GM12878 (cell line): Measurements from ENCODE around the gene HLA-DPB1. TPM values are rescaled to one million over a fixed set of nuclear protein-coding genes. Genes with fewer than 3 reads are reported as not detected.

Source experiments
- ATAC-seq: fragments of 200-7000 bp; cut with Tn5 transposase; 3 replicates; pipeline ENCODE4 v1.9.1; 2020; ENCODE audit warnings: mild to moderate bottlenecking, moderate library complexity
- BruUV-seq: library from RNA; stranded (reverse); fragments of 400-500 nt; replicated peaks from 2 replicates; lab custom pipeline; 2021; lab: Mats Ljungman, UMichigan
- CTCF ChIA-PET: fragments of 300-600 bp; sonication (Branson Sonifier 250); formaldehyde crosslinking; extraction: SDS; loops from one replicate; lab custom pipeline; 2021; ENCODE audit warnings: inconsistent platforms; lab: Yijun Ruan, JAX
- POLR2A ChIA-PET: fragments of 350-600 bp; formaldehyde crosslinking; extraction: SDS; loops from one replicate; lab custom pipeline; 2021; ENCODE audit warnings: inconsistent platforms; lab: Charles Lee
- RAD21 ChIA-PET: fragments of 300-600 bp; sonication (Branson Sonifier 250); formaldehyde crosslinking; loops from one replicate; lab custom pipeline; 2023; ENCODE audit warnings: antibody characterized with exemption; ENCODE audit not compliant: unreplicated experiment; lab: Charles Lee
- SMC1A ChIA-PET: fragments of 300-600 bp; sonication (Branson Sonifier 250); formaldehyde crosslinking; loops from one replicate; lab custom pipeline; 2023; ENCODE audit not compliant: unreplicated experiment, uncharacterized antibody; lab: Charles Lee
- DNase-seq: peaks from one replicate; pipeline ENCODE4 v3.0.0-alpha.2; 2011; ENCODE audit warnings: low read depth, low spot score
- FAIRE-seq: peaks from 3 replicates; lab custom pipeline; 2011; peaks lifted over from hg19 to GRCh38; lab: Jason Lieb, UNC
- H2AFZ ChIP-seq: 2 replicates; pipeline ENCODE4 v1.6.0; 2011; ENCODE audit warnings: low read depth, low read length, control low read depth; ENCODE audit not compliant: control insufficient read depth
- H3K27ac ChIP-seq: 2 replicates; pipeline ENCODE4 v1.5.1; 2011; ENCODE audit warnings: control low read depth; ENCODE audit not compliant: control insufficient read depth, insufficient read depth
- H3K27me3 ChIP-seq, 2 experiments: replicated peaks in 1 of 2; 2 replicates each; pipeline versions ENCODE4 v1.6.0 to v1.6.1; 2011; ENCODE audit warnings: low read length in 1 of 2; ENCODE audit not compliant: control insufficient read depth in 2 of 2, insufficient read depth in 2 of 2
- H3K36me3 ChIP-seq, 2 experiments: 2 replicates each; pipeline ENCODE4 v1.5.1; 2011; ENCODE audit warnings: low read length in 1 of 2; ENCODE audit not compliant: control insufficient read depth in 2 of 2, insufficient read depth in 2 of 2
- H3K4me1 ChIP-seq: 2 replicates; pipeline ENCODE4 v1.6.1; 2011; ENCODE audit warnings: mild to moderate bottlenecking, low read length, moderate library complexity, mixed read lengths; ENCODE audit not compliant: control insufficient read depth, insufficient read depth
- H3K4me2 ChIP-seq: 2 replicates; pipeline ENCODE4 v1.6.0; 2011; ENCODE audit warnings: control low read depth; ENCODE audit not compliant: control insufficient read depth, insufficient read depth
- H3K4me3 ChIP-seq: fragments of 200-600 bp; sonication (generic); 2 replicates; pipeline ENCODE4 v1.5.1; 2016
- H3K79me2 ChIP-seq: 2 replicates; pipeline ENCODE4 v1.6.0; 2011; ENCODE audit warnings: low read length; ENCODE audit not compliant: control insufficient read depth, insufficient read depth
- H3K9ac ChIP-seq: 2 replicates; pipeline ENCODE4 v1.8.0; 2011; ENCODE audit warnings: low read length, control low read depth, mixed read lengths; ENCODE audit not compliant: control insufficient read depth, insufficient read depth
- H3K9me3 ChIP-seq: replicated peaks from 3 replicates; pipeline ENCODE4 v1.5.1; 2011; ENCODE audit warnings: mild to moderate bottlenecking, low read length; ENCODE audit not compliant: control insufficient read depth, insufficient read depth
- H4K20me1 ChIP-seq: 2 replicates; pipeline ENCODE4 v1.6.0; 2011; ENCODE audit not compliant: control insufficient read depth, insufficient read depth
- CHD4 ChIP-seq: fragments of 200-600 bp; sonication (generic); IDR thresholded peaks from 2 replicates; pipeline ENCODE4 v1.6.1; 2016; ENCODE audit warnings: mild to moderate bottlenecking
- HCFC1 ChIP-seq: fragments of 150-350 bp; IDR thresholded peaks from 2 replicates; pipeline ENCODE4 v1.6.1; 2014; ENCODE audit warnings: low read length
- IKZF1 ChIP-seq: fragments of 450-650 bp; conservative IDR thresholded peaks from 2 replicates; pipeline ENCODE4 v1.6.1; 2017; ENCODE audit warnings: antibody characterized with exemption, mild to moderate bottlenecking
- MYC ChIP-seq: IDR thresholded peaks from 2 replicates; pipeline ENCODE4 v1.6.1; 2011; ENCODE audit warnings: mild to moderate bottlenecking, low read length, moderate library complexity, inconsistent platforms; ENCODE audit not compliant: insufficient read depth, insufficient replicate concordance, insufficient read length, severe bottlenecking
- NBN ChIP-seq: fragments of 450-650 bp; IDR thresholded peaks from 2 replicates; pipeline ENCODE4 v1.6.1; 2016
- NFXL1 ChIP-seq: fragments of 450-650 bp; IDR thresholded peaks from 2 replicates; pipeline ENCODE4 v1.6.1; 2017; ENCODE audit warnings: antibody characterized with exemption, mild to moderate bottlenecking, borderline replicate concordance
- NFYA ChIP-seq: IDR thresholded peaks from 2 replicates; pipeline ENCODE4 v1.6.1; 2011; ENCODE audit warnings: low read depth, mild to moderate bottlenecking, low read length, improper control_type of control experiment, borderline replicate concordance
- WRNIP1 ChIP-seq: IDR thresholded peaks from 2 replicates; pipeline ENCODE4 v1.6.1; 2011; ENCODE audit warnings: low read depth, low read length, improper control_type of control experiment, borderline replicate concordance
- WGBS: methylation state at CpG from one replicate; pipeline ENCODE4 v1.1.6; 2016; ENCODE audit warnings: low lambda C conversion rate; ENCODE audit not compliant: insufficient replicate concordance, insufficient coverage; ENCODE audit errors: missing lambda C conversion rate; 5-methylcytosine and 5-hydroxymethylcytosine counted together
- in situ Hi-C: fragments of 300-500 bp; cut with MboI; formaldehyde crosslinking; loops from 9 replicates; pipeline ENCODE4 v1.14.3; 2018; ENCODE audit warnings: mixed read lengths
- intact Hi-C: fragments of 100-400 bp; cut with micrococcal nuclease; formaldehyde crosslinking; loops from one replicate; pipeline ENCODE4 v1.14.2; 2022; ENCODE audit not compliant: unreplicated experiment
- polyA plus RNA-seq, 11 experiments: library from polyadenylated mRNA; depleted of rRNA in 4 of 11; unstranded in 6 of 11; stranded (reverse) in 5 of 11; fragments of >200 nt; fragmentation: Nextera tagmentation in 4 of 11; fragmentation: Illumina TruSeq in 1 of 11; extraction: Ambion mirVana in 4 of 11; extraction: Trizol in 1 of 11; gene quantifications; 1 replicate in 1 of 11; 2 replicates in 10 of 11; pipeline versions ENCODE4 v1.2.1 to v1.2.3, GENCODE V29; 2011 to 2016; ENCODE audit warnings: inconsistent platforms in 2 of 11, missing spikeins in 2 of 11, low read depth in 1 of 11
- total RNA-seq, 4 experiments: library from RNA; depleted of rRNA in 3 of 4; stranded (reverse); fragments of >200 nt in 3 of 4; fragmentation: Illumina TruSeq in 1 of 4; extraction: Trizol in 1 of 4; gene quantifications; 2 replicates each; pipeline versions ENCODE4 v1.2.1 to v1.2.3, GENCODE V29; 2013 to 2021
- TF ChIP-seq, protein P1 (sequence below): fragments of 450-650 bp; IDR thresholded peaks from 2 replicates; pipeline ENCODE4 v1.6.1; 2017; ENCODE audit warnings: mild to moderate bottlenecking, moderate library complexity
- TF ChIP-seq, protein P2 (sequence below): fragments of 450-650 bp; IDR thresholded peaks from 2 replicates; pipeline ENCODE4 v1.6.1; 2017; ENCODE audit warnings: borderline replicate concordance
- TF ChIP-seq, protein P3 (sequence below): fragments of 150-350 bp; IDR thresholded peaks from 2 replicates; pipeline ENCODE4 v1.6.1; 2014; ENCODE audit warnings: mild to moderate bottlenecking, low read depth, low read length
- TF ChIP-seq, protein P4 (sequence below): fragments of 450-650 bp; IDR thresholded peaks from 2 replicates; pipeline ENCODE4 v1.6.1; 2016; ENCODE audit warnings: mild to moderate bottlenecking, moderate library complexity, borderline replicate concordance

The HLA-DPB1 gene
- total and polyA plus RNA-seq, 10 of the 15 experiments (the other 5 are each of a cell fraction or from before 2014, with no cell fraction given), result 101 to 675 (median 352) TPM

DNA sequence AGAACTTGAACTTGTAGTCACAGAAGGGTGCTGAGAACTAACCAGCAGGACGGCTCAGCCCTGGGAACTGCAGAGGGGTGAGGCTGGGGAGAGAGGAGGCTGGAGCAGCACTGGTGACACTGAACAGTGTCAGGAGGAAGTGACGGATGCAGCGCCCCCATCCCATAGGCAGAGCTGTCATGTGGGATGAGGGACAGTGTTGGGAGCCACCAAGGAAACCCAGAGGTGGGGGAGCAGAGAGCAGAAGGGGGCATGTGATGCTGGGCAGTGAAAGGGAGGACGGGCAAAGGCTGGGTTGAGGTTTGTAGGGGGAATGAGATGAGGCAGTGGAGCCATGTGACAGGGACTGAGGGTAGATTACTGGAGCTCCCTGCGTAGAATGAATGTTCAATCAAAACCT, 2.1 kb downstream of the HLA-DPB1 start:
- SMC1A ChIA-PET, result interaction anchor here (0.6 to 7.7 kb wide), 8 partner anchors 10 to 77 kb away, joined by 3 to 177 read pairs (median 4); no protein-coding TSS in a partner anchor
- intact Hi-C loops (no loop called here), in situ Hi-C loops (no loop called here)
- FAIRE-seq (no peak), ATAC-seq (no peak), DNase-seq (no peak)
- H2AFZ ChIP-seq, result no peak overlapping the region
- POLR2A ChIA-PET, result interaction anchor here (0.6 to 6.7 kb wide), 9 partner anchors 8 to 106 kb away, joined by 3 to 56 read pairs (median 4); no protein-coding TSS in a partner anchor
- 34% methylated on average over 5 of the region's 5 CpGs for WGBS
- peak overlapping the region; percentile 60 for H3K4me2 ChIP-seq
- peak overlapping the region; percentile 49 for H3K27ac ChIP-seq
- no peaks in the 10 kb centered on the region for H3K9me3 ChIP-seq
- peaks cover 78% of the 10 kb centered on the region for H3K79me2 ChIP-seq
- RAD21 ChIA-PET, result interaction anchor here (0.6 to 6.8 kb wide), 11 partner anchors 12 to 106 kb away, joined by 3 to 108 read pairs (median 4); partner anchors contain the start of gene HLA-DOA
- peak overlapping the region; percentile 80 for H3K4me3 ChIP-seq
- H3K4me1 ChIP-seq, result peaks cover 31% of the 10 kb centered on the region
- peak overlapping the region; percentile 54 for H3K9ac ChIP-seq
- BruUV-seq, result no TSS peak
- no peaks in the 10 kb centered on the region for H3K27me3 ChIP-seq
- CTCF ChIA-PET, result interaction anchor here (0.6 to 14.2 kb wide), 8 partner anchors 12 to 195 kb away, joined by 3 to 281 read pairs (median 6); no protein-coding TSS in a partner anchor
- H3K36me3 ChIP-seq, result peaks cover 1 to 7% of the 10 kb centered on the region in 2 experiments; a peak in 3 of 4 replicates
- no peaks in the 10 kb centered on the region for H4K20me1 ChIP-seq
- TF ChIP-seq, protein P1, sequence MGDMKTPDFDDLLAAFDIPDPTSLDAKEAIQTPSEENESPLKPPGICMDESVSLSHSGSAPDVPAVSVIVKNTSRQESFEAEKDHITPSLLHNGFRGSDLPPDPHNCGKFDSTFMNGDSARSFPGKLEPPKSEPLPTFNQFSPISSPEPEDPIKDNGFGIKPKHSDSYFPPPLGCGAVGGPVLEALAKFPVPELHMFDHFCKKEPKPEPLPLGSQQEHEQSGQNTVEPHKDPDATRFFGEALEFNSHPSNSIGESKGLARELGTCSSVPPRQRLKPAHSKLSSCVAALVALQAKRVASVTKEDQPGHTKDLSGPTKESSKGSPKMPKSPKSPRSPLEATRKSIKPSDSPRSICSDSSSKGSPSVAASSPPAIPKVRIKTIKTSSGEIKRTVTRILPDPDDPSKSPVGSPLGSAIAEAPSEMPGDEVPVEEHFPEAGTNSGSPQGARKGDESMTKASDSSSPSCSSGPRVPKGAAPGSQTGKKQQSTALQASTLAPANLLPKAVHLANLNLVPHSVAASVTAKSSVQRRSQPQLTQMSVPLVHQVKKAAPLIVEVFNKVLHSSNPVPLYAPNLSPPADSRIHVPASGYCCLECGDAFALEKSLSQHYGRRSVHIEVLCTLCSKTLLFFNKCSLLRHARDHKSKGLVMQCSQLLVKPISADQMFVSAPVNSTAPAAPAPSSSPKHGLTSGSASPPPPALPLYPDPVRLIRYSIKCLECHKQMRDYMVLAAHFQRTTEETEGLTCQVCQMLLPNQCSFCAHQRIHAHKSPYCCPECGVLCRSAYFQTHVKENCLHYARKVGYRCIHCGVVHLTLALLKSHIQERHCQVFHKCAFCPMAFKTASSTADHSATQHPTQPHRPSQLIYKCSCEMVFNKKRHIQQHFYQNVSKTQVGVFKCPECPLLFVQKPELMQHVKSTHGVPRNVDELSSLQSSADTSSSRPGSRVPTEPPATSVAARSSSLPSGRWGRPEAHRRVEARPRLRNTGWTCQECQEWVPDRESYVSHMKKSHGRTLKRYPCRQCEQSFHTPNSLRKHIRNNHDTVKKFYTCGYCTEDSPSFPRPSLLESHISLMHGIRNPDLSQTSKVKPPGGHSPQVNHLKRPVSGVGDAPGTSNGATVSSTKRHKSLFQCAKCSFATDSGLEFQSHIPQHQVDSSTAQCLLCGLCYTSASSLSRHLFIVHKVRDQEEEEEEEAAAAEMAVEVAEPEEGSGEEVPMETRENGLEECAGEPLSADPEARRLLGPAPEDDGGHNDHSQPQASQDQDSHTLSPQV, result no peak
- TF ChIP-seq NFXL1, result no peak
- no peak; the same call in 1 of the 2 replicates for TF ChIP-seq IKZF1
- TF ChIP-seq WRNIP1, result peak; percentile 26; the same call in 1 of the 2 replicates
- TF ChIP-seq, protein P2, sequence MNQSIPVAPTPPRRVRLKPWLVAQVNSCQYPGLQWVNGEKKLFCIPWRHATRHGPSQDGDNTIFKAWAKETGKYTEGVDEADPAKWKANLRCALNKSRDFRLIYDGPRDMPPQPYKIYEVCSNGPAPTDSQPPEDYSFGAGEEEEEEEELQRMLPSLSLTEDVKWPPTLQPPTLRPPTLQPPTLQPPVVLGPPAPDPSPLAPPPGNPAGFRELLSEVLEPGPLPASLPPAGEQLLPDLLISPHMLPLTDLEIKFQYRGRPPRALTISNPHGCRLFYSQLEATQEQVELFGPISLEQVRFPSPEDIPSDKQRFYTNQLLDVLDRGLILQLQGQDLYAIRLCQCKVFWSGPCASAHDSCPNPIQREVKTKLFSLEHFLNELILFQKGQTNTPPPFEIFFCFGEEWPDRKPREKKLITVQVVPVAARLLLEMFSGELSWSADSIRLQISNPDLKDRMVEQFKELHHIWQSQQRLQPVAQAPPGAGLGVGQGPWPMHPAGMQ, result no peak
- TF ChIP-seq, protein P3, sequence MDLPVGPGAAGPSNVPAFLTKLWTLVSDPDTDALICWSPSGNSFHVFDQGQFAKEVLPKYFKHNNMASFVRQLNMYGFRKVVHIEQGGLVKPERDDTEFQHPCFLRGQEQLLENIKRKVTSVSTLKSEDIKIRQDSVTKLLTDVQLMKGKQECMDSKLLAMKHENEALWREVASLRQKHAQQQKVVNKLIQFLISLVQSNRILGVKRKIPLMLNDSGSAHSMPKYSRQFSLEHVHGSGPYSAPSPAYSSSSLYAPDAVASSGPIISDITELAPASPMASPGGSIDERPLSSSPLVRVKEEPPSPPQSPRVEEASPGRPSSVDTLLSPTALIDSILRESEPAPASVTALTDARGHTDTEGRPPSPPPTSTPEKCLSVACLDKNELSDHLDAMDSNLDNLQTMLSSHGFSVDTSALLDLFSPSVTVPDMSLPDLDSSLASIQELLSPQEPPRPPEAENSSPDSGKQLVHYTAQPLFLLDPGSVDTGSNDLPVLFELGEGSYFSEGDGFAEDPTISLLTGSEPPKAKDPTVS, result no peak
- TF ChIP-seq, protein P4, sequence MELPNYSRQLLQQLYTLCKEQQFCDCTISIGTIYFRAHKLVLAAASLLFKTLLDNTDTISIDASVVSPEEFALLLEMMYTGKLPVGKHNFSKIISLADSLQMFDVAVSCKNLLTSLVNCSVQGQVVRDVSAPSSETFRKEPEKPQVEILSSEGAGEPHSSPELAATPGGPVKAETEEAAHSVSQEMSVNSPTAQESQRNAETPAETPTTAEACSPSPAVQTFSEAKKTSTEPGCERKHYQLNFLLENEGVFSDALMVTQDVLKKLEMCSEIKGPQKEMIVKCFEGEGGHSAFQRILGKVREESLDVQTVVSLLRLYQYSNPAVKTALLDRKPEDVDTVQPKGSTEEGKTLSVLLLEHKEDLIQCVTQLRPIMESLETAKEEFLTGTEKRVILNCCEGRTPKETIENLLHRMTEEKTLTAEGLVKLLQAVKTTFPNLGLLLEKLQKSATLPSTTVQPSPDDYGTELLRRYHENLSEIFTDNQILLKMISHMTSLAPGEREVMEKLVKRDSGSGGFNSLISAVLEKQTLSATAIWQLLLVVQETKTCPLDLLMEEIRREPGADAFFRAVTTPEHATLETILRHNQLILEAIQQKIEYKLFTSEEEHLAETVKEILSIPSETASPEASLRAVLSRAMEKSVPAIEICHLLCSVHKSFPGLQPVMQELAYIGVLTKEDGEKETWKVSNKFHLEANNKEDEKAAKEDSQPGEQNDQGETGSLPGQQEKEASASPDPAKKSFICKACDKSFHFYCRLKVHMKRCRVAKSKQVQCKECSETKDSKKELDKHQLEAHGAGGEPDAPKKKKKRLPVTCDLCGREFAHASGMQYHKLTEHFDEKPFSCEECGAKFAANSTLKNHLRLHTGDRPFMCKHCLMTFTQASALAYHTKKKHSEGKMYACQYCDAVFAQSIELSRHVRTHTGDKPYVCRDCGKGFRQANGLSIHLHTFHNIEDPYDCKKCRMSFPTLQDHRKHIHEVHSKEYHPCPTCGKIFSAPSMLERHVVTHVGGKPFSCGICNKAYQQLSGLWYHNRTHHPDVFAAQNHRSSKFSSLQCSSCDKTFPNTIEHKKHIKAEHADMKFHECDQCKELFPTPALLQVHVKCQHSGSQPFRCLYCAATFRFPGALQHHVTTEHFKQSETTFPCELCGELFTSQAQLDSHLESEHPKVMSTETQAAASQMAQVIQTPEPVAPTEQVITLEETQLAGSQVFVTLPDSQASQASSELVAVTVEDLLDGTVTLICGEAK, result no peak
- TF ChIP-seq CHD4, result no peak
- TF ChIP-seq NFYA, result no peak
- TF ChIP-seq HCFC1, result no peak
- no peak for TF ChIP-seq MYC
- TF ChIP-seq NBN, result peak; percentile 54; the same call in 1 of the 2 replicates
